D341Med (cell line): ENCODE measurements around the gene BPIFB2.
"Not testable (repeated sequence)": the region's sequence is repeated elsewhere in the genome, so short reads cannot be mapped to it uniquely, and the experiment has no call there.

Experiments used
- DNase-seq: peaks from one replicate; pipeline ENCODE4 v3.0.0; 2012; ENCODE audit warnings: low spot score

BPIFB2 gene

GRCh38 chr20:33007376-33008335 is at the start of gene BPIFB2:
TSS of gene BPIFB2 (plus strand) at chr20:33007704. CDS start at chr20:33008575, 871 bp downstream.
- DNase-seq: no peak

GRCh38 chr20:32958574-32958973 is 48.9 kb upstream of the BPIFB2 start:
- DNase-seq: no peak

GRCh38 chr20:32959351-32960221 is 47.9 kb upstream of the BPIFB2 start:
- DNase-seq: no peak

- DNase-seq: peak; percentile 14
These were observed 47.3 kb upstream of the BPIFB2 start for GRCh38 chr20:32960222-32960518.

GRCh38 chr20:32960849-32961731 is 46.4 kb upstream of the BPIFB2 start:
- peak; percentile 13 for DNase-seq

GRCh38 chr20:32962053-32962452 is 45.5 kb upstream of the BPIFB2 start:
- DNase-seq: peak; percentile 12

- not testable (repeated sequence) for DNase-seq
These were observed 44.9 kb upstream of the BPIFB2 start for GRCh38 chr20:32962646-32963045.

GRCh38 chr20:32963176-32963575 is 44.3 kb upstream of the BPIFB2 start:
- peak; percentile 14 for DNase-seq

GRCh38 chr20:32964575-32964974 is 42.9 kb upstream of the BPIFB2 start:
- DNase-seq: no peak

GRCh38 chr20:32965115-32965514 is 42.4 kb upstream of the BPIFB2 start:
- no peak for DNase-seq

GRCh38 chr20:32965581-32966373 is 41.7 kb upstream of the BPIFB2 start:
- peak; percentile 11 for DNase-seq

GRCh38 chr20:32966382-32966781 is 41.1 kb upstream of the BPIFB2 start:
- no peak for DNase-seq

- peak; percentile 18 for DNase-seq
These were observed 40.4 kb upstream of the BPIFB2 start for GRCh38 chr20:32966881-32967781.

GRCh38 chr20:32967961-32968457 is 39.5 kb upstream of the BPIFB2 start:
- no peak for DNase-seq

- DNase-seq: peak; percentile 35
These were observed 38.8 kb upstream of the BPIFB2 start for GRCh38 chr20:32968478-32969241.

- peak; percentile 24 for DNase-seq
These were observed 38.0 kb upstream of the BPIFB2 start for GRCh38 chr20:32969356-32970114.

- peak; percentile 14 for DNase-seq
These were observed 37.2 kb upstream of the BPIFB2 start for GRCh38 chr20:32970115-32970972.
